ENCODE data around the gene TMEM170A.
"Not testable (repeated sequence)": the region's sequence is repeated elsewhere in the genome, so short reads cannot be mapped to it uniquely, and the experiment has no call there.

TMEM170A gene

DNA sequence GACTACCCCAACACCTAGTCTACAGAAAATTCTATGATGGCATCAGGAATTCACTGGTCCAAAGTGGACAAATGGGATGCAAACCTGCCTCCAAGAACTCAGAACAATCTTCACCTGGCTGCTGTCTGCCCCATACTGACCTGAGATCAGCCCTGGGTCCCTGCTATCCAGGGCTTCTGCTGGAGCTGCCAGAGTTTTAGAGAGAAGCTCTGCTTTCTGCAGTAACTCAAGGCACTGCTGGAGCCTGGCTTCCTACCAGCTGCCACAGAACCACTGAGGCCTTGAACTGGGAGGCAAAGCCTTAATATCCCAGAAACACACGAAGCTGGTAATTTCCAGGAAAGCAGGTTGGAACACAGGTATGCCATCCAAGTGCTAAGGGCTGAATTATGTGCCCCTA lies 7.5 kb downstream of the TMEM170A start:
- in situ Hi-C loops (cut with MboI; ENCODE audit: low sequenced_read_pairs) = no loop called here

GRCh38 chr16:75456486-75456885 lies 8.0 kb downstream of the TMEM170A start:
- in situ Hi-C loops (cut with MboI; ENCODE audit: low sequenced_read_pairs) = not testable (repeated sequence)

GRCh38 chr16:75455677-75456076 lies 8.8 kb downstream of the TMEM170A start:
- in situ Hi-C loops (cut with MboI; ENCODE audit: low sequenced_read_pairs) = no loop called here

DNA sequence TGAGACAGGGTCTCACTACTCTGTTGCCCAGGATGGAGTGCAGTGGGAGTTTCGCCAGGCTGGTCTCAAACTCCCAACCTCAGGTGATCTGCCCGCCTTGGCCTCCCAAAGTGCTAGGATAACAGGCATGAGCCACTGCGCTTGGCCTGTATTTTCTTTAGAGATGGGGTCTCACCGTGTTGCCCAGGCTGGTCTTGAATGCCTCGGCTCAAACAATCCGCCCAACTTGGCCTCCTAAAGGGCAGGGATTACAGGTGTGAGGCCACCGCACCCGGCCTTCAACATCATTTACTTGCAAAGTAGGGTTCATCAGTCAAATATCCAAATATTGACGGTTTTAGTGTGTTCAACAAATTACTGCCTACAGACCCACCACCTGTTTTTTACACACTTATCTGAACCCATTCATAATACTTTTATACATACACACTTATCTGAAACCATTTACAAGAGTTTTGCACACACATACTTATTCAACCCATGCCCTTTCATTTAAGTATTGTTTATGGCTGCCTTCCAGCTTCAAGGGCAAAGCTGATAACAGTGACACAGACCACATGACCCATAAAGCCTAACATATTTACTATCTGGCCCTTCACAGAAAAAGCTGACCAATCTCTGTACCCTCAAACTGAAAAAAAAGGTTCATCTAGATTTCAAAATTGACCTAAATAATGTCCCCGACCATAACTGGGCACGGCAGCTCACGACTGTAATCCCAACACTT lies 11.9 kb downstream of the TMEM170A start:
- in situ Hi-C loops (cut with MboI; ENCODE audit: low sequenced_read_pairs) = no loop called here

DNA sequence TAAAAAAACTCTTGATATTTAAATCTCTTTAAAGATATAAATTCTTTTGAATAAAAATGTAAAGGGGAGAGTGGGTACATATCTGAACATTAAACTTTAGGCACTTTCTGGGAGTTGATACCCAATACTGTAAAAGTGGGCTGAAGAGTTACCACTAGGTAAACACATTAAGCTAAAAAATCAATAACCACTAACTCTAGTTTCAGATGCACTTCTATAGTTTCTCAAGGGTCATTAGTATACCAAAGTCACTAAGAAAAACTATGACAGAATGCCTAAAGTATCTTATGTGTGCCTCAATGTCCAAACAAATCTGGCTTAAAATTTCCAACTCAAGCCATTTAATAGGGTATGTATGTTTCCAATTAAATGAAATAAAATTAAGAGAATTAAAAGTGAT lies 18.1 kb downstream of the TMEM170A start:
- in situ Hi-C loops (cut with MboI; ENCODE audit: low sequenced_read_pairs) = no loop called here

DNA sequence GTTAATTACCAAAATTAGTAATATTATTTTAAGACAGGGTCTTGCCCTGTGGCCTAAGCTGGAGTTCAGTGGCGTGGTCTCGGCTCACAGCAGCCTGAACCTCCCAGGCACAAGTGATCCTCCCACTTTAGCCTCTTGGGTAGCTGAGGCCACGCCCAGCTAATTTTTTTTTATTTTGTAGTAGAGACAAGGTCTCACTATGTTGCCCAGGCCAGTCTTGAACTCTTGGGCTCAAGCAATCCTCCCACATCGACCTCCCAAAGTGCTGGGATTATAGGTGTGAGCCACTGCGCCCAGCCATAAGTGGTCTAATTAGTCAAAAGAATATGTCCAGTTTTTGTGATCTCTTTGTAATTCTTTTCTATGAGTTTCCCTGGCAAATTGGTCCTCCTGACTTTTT lies 19.2 kb downstream of the TMEM170A start:
- in situ Hi-C loops (cut with MboI; ENCODE audit: low sequenced_read_pairs) = no loop called here

- in situ Hi-C loops (cut with MboI; ENCODE audit: low sequenced_read_pairs) = no loop called here
Measured at GRCh38 chr16:75443298-75443697, 21.2 kb downstream of the TMEM170A start.

GRCh38 chr16:75433732-75434413 lies 30.6 kb downstream of the TMEM170A start:
- in situ Hi-C loops (cut with MboI; ENCODE audit: low sequenced_read_pairs) = no loop called here

DNA sequence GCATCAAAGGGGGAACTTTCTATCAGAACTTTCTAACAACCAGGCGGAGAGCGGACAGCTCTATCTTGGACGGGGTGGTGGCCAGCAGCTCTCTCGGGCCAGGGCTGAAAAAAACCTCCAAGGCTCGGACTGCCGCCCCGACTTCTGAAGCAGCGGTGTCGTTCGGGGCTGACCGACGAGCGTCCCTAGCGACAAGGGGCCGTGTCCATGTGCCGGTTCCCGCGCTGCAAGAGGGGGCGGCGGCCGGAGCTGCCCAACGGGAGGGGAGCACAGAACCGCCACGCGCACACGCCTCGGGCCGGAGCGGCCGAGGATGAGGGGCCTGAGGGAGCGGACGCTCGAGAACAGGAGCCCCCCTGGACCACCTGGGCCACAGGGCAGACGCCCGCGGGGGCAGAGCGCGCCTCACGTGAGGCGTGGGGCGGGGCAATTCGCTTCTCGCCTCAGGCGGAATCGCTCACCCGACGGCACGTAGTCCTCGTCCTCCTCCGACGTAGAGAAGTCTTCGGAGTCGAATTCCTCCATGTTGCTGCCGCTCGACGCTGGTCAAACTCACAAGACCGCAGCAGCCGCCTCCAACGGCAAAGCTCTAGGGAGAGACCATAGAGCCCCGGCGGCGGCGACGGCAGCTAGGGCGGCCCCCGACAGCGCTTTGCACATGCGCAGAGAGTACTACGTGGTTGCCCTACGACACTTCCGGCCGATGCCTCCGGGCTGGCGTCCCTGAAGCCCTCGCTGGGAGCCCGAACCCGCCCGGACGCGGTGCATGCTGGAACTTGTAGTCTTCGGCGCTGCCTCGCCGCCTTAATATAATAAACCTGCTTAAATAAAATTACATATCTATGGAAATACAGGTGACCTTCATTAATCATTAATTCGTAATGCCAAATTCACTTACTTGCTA lies 31.4 kb downstream of the TMEM170A start, which contains the start of gene CFDP1:
TSS of gene CFDP1 (minus strand) at position 676 of the 904 bp plus-strand sequence. CDS start at position 525, 151 bp downstream.
- in situ Hi-C loops (cut with MboI; ENCODE audit: low sequenced_read_pairs) = no loop called here

DNA sequence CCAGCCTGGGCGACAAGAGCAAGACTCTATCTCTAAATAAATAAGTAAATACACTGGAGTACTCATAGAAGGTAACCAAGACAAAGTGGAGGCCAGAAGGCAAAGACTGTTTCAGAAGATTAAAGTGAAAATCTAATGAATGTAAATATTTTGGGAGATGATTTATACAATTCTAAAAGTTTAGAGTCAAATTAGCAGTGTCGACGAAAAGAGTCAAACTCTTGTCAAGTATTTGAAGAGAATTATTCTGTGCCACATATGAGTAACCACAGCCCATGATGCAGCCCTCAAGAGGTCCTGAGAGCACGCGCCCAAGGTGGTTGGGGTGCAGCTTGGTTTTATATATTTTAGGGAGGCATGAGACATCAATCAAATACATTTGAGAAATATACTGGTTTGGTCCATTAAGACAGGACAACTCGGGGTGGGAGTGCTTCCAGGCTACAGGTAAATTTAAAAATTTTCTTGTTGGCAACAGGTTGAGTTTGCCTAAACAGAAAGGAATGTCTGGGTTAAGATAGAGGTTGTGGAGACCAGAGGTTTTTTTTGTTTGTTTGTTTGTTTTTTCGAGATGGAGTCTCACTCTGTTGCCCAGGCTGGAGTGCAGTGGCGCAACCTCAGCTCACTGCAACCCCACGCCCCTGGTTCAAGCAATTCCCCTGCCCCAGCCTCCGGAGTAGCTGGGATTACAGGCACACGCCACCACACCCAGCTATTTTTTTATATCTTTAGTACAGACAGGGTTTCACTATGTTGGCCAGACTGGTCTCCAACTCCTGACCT lies 34.7 kb downstream of the TMEM170A start:
- in situ Hi-C loops (cut with MboI; ENCODE audit: low sequenced_read_pairs) = no loop called here

- in situ Hi-C loops (cut with MboI; ENCODE audit: low sequenced_read_pairs) = not testable (repeated sequence)
Measured at GRCh38 chr16:75426524-75426923, 38.0 kb downstream of the TMEM170A start.

DNA sequence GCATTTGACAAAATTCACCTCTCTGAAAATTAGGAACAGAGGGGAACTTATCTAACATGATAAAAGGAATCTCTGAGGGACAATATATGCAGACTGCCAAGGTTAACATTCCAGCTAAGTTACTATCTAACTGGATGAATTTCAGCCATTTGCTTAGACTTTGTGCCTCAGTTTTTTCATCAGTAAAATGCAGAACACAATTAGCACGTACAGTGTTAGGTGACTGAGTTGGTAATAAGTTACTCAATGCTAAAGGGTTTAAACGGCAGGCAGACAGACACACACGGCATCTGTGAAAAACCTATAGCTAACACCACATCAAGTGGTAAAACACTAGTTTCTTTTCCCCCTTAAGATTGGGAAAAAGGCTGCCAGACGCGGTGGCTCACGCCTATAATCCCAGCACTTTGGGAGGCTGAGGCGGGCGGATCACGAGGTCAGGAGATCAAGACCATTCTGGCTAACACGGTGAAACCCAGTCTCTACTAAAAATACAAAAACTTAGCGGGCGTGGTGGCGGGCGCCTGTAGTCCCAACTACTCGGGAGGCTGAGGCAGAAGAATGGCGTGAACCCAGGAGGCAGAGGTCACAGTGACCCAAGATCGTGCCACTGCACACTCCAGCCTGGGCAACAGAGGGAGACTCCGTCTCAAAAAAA lies 40.3 kb downstream of the TMEM170A start:
- in situ Hi-C loops (cut with MboI; ENCODE audit: low sequenced_read_pairs) = not testable (repeated sequence)

- in situ Hi-C loops (cut with MboI; ENCODE audit: low sequenced_read_pairs) = no loop called here
Measured at GRCh38 chr16:75423723-75424104, 40.8 kb downstream of the TMEM170A start.

- in situ Hi-C loops (cut with MboI; ENCODE audit: low sequenced_read_pairs) = no loop called here
Measured at GRCh38 chr16:75421820-75422126, 42.7 kb downstream of the TMEM170A start.

GRCh38 chr16:75420987-75421819 lies 43.3 kb downstream of the TMEM170A start:
- in situ Hi-C loops (cut with MboI; ENCODE audit: low sequenced_read_pairs) = no loop called here

DNA sequence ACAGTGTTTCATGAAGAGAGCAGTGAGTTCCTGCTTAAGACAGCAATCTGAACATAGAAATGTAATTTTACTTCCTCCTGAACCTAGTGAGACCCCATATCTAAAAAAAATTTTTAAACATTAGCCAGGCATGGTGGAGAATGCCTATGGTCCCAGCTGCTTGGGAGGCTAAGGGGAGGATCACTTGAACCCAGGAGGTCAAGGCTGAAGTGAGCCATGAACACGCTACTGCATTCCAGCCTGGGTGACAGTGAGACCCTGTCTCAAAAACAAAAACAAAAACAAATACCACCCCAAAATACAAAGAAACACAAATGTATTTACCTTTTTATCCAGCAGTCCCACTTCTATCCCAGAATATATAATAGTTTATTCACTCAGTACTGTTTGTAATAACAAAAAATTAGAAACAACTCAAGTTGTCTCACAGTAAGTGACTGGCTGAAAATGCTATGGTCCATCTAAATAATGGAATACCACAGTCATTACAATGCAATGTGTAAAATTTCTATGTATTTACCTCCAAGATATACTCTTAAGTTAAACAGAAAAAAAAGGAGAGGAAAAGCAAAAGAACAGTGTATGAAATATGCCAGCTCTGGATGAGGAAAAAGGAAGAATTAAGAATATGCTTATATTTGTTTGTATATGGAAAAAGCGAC lies 47.5 kb downstream of the TMEM170A start:
- in situ Hi-C loops (cut with MboI; ENCODE audit: low sequenced_read_pairs) = no loop called here

DNA sequence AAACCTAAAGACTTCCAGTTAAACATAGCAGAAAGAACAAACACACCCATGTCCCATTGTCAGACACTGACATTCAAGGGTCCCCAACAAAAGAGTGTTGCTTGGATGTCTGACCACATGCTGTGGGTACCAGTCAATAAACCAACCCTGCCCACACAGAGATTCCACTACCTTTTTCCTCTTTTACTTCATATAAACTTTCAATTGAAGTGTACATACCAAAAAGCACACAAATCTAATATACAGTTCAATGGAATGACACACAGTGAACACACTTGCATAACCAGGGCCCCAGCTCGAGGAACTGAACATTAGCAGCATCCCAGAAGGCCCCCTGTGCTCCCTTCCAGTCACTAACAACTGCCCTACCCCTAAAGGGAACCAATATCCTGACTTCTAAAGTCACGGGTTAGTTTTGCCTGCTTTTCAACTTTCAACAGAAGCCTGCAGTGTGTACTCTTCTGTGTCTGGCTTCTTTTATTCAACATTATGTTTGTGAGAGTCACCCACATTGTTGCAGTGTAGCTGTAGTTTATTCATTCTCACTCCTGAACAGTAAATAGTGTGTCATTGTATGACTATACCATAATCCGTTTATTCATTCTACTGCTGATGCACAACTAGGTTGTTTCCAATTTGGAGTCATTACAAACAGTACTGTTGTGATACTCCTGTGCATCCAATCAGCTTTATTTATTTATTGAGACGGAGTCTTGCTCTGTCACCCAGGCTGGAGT lies 49.2 kb downstream of the TMEM170A start:
- in situ Hi-C loops (cut with MboI; ENCODE audit: low sequenced_read_pairs) = no loop called here

GRCh38 chr16:75413951-75414350 lies 50.5 kb downstream of the TMEM170A start:
- in situ Hi-C loops (cut with MboI; ENCODE audit: low sequenced_read_pairs) = no loop called here
